ENCODE data around the gene PEMT.
A peak's percentile ranks its signal among the peaks of the same experiment; 100 is the strongest.

Gene PEMT

GRCh38 chr17:17503566-17504130 is 87.9 kb downstream of the PEMT start:
- DNase-seq (ENCODE audit: low read depth in 2 of 2), result no peak

DNA sequence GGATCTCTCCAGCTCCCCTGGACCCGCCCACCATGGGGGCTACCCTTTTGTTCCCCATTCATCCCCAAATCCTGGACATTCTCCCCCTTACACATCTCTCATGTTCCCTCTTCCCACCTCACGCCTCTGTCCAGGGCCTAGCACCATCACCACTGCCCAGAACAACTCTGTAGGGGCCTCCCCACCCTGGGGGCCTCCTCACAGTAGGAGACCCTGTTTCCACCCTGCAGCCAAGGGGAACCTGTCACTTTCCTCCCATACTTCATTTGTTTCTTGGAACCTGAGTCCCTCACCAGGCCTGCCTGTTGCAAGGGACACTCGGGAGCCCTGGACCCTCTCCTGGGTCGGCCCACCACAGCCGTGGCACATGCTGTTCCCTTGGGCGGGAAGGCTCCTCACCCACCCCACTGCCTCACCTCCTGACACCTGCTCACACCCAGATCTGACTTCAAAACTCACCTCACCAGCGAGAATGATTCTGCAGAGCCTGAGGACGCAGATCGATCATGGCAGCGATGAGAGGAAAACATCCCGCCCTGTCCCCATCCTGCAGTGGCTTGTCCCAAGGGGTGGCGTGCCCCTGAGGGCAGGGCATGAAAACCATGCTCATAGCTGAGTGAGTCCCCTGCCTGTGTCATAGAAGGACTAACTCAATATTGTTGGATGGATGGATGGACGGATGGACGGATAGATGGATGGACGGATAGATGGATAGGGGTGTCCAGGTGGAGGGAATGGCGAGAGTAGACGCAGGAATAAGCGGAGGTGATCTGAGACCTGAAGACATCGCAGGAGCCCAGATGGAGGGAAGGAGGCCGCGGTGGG is 88.6 kb downstream of the PEMT start:
- no peak for DNase-seq (ENCODE audit: low read depth in 2 of 2)

DNA sequence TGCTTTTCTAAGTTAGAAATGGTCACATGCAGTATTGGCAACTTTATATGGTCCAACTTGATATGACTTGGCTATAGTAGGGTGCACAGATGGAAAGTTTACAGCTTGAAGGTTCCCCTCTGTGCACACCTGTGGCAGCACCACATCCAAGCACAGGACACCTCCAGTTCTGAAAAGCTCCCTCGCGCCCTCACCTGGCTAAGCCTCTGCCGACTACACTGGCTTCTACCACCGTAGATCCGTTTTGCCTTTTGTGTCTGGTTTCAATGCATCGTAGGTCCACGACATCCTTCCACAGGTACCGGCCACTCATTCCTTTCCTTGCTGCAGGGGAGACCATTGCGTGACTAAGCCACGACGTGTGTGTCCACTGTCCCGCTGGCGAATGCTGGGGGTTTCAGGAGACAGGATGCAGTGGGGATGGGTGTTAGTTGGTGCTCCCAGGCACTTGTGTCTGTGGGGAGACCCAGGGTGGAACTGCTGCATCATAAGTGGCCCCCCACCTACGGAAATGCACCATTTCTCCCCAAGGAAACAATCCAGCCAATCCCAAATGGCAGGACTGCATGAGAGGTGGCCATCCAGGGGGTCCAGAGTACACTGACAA is 90.4 kb downstream of the PEMT start:
- no peak for DNase-seq (ENCODE audit: low read depth in 2 of 2)

DNA sequence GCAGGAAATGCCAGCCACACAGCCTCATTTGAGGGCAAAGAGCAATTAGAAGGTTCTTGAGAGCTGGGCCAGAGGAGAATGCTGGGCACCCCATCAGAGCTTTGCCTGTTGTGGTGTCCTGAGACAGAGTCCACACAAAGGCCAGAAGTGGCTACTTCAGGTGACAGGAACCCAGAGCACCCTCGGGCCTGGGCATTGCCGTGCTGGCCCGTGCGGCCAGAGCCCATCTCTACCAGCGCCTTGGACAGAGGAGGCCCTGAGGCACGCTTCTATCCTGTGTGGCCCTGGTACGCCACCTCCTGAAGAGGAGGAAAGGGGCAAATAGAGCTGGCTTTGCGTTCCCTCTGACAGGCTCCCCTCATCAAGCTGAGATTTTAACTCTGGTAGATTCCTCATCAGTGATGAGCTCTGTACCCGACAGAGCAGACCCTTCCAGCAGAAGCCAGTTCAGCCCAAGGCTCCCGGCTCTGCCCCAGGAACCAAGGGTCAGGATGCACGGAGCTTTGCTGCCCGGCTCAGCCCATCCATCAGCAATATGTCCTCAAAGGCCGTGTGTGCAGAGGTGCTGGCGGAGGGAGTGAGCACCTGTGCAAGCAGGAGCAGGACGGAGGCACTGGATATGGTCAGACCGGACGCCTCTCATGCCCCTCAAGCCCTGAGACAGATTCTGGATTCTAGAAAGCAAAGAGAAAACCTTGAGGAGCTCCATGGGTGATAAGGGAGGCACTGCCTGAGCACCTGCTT is 91.9 kb downstream of the PEMT start:
- no peak for DNase-seq (ENCODE audit: low read depth in 2 of 2)

- DNase-seq (ENCODE audit: low read depth in 2 of 2), result no peak
Measured at GRCh38 chr17:17498606-17499301, 92.8 kb downstream of the PEMT start.

GRCh38 chr17:17497845-17498520 is 93.5 kb downstream of the PEMT start:
- no peak for DNase-seq (ENCODE audit: low read depth in 2 of 2)

- DNase-seq (ENCODE audit: low read depth in 2 of 2), result no peak
Measured at GRCh38 chr17:17497065-17497844, 94.3 kb downstream of the PEMT start.

DNA sequence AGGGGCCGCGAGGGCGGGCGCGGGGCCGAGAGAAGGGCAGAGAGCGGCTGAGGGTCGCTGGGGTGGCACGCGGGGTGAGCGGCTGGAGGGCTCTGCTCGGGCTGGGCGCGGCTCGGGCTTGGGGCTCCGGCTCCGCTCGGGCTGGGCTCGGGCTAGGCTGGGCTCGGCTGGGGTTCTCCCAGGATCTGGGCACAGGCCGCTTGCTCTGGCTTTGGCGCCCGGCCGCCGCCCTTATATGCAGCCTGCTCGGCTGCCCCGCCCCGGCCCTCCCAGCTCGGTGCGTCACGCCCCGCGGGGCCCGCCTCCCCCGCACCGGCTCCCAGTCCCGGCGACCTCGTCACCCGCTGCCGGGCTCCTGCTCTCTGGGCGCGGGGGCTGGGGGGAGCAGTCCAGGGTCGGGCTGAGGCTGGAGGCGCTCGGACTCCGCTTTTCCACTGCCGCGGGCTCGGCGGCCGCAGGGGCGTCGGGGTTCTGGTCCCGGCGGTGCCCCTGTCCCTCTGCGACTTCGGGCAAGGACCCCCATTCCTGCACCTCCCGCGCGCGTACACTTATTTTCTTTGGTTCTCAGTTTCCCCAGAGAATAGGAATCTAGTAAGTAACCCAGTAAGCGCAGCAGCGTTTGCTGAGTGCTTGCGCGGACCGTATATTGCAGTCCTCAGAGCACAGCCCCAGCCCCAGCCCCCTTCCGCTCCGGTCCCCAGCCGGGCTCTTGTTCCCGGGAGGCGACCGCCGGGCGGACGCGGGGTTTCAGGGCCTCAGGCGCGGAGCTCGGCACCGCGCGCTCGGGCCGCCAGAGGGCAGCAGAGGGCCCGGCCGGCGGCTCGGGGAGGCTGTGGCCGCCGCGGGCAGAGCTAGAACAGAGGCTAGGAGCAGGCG is 95.1 kb downstream of the PEMT start, which contains the start of gene RASD1:
TSS of gene RASD1 (minus strand) at position 207 of the 876 bp plus-strand sequence. CDS start 214 bp downstream, outside the sequence.
- DNase-seq (ENCODE audit: low read depth in 2 of 2), result peak; percentile 74 to 78

DNA sequence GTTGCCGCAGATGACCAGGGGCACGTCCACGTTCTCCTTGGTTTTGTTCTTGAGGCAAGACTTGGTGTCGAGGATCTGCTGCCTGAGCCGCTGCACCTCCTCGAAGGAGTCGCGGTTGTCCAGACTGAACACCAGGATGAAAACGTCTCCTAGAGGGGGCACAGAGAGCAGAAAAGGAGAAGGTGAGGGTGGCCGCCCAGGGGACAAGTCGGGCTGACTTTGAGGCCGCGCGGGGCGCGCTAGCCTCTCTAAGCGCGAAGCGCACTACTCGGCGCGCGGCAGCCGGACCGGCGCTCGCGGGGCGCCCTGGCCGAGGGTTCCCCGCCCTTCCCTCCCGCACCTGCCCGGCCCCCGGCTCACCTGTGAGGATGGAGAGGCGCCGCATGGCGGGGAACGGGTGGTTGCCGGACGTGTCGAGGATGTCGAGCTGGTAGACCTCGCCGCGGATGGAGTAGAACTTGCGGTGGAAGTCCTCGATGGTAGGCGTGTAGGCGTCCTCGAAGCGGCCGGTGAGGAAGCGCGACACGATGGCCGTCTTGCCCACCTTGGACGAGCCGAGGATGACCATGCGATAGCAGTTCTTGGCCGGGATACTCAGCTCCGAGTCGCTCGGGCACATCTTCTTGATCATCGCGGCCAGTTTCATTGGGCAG is 95.8 kb downstream of the PEMT start:
- no peak for DNase-seq (ENCODE audit: low read depth in 2 of 2)

- DNase-seq (ENCODE audit: low read depth in 2 of 2), result no peak
Measured at GRCh38 chr17:17494870-17495535, 96.5 kb downstream of the PEMT start.

DNA sequence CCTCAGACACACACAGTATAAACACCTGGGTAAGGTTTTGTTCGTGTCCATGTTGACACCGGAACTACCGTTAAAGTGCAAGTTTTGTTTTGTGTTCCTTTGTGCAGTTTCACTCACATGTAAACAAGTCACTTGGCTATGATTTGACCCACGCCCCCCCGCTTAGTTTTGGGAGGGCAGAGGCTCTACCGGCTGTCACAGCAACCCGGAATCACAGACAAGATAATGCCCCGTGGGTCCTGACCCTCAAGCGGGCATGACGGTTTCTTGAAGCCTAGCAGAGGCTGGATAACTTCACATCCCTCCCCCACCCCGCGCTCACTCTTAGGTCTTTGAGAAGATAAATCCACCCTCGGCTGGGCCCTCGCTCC is 97.0 kb downstream of the PEMT start:
- DNase-seq (ENCODE audit: low read depth in 2 of 2), result no peak

- DNase-seq (ENCODE audit: low read depth in 2 of 2), result no peak
Measured at GRCh38 chr17:17493986-17494466, 97.5 kb downstream of the PEMT start.

- no peak for DNase-seq (ENCODE audit: low read depth in 2 of 2)
Measured at GRCh38 chr17:17493249-17493985, 98.1 kb downstream of the PEMT start.

DNA sequence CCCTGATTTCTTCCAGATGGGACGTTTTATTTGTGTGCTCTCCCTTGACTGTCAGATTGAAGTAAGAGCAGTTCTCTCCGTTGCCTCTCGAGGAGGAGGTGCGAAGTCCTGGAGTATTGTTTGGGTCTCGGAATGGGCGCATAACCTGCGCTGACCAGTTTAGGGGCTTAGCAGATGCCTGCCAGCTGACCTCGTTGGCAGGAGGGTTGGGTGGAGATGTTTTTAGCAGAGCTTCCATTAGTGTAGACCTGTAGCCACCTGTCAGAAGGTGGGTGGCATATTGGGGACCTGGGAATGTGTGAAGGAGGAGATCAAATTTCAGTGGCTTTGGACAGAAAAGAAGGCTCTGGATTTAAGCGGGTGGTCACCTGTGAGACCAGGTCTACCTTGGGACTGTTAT is 98.9 kb downstream of the PEMT start:
- no peak for DNase-seq (ENCODE audit: low read depth in 2 of 2)

DNA sequence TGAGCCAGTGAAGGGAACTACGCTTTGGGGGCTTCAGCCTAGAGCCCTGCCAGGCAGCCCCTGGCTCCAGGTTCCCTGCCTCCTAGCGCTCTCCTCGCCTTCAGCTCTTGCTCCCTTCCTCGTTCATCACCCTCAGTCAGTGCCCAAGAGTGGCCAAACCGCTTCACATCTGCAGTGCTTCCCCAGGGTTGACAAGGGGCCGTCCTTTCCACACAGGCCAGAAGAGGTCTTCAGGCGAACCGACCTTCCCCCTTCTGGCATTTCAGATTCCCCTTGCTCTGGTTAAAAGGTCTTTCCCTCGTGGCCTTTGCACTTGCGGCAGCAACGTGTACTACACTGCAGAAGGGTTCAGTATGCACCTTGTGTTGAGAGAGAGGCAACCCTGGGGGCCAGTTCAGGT is 99.4 kb downstream of the PEMT start:
- DNase-seq (ENCODE audit: low read depth in 2 of 2), result no peak

- no peak for DNase-seq (ENCODE audit: low read depth in 2 of 2)
Measured at GRCh38 chr17:17491546-17491988, 99.9 kb downstream of the PEMT start.

- no peak for DNase-seq (ENCODE audit: low read depth in 2 of 2)
Measured at GRCh38 chr17:17491031-17491471, 100.5 kb downstream of the PEMT start.

All from stimulated activated CD8-positive, alpha-beta memory T cell treated with anti-CD3 and anti-CD28 coated beads, Interleukin-15, amount 100 ng/mL, for 48 hours (primary cell).